GM21515 (cell line): ENCODE measurements around the gene PNPLA3.
A peak's percentile ranks its signal among the peaks of the same experiment; 100 is the strongest.

Experiments
- ATAC-seq: cut with Tn5 transposase; IDR thresholded peaks from one replicate; pipeline ENCODE4 v1.9.1; 2021; ENCODE audit not compliant: unreplicated experiment

PNPLA3 gene

GRCh38 chr22:43923191-43923590 lies 414 bp upstream of the PNPLA3 start:
- no peak for ATAC-seq

- ATAC-seq, result no peak
These were observed 1.3 kb downstream of the PNPLA3 start for GRCh38 chr22:43924877-43925276.

GRCh38 chr22:43925433-43926348 lies 2.1 kb downstream of the PNPLA3 start:
- no peak for ATAC-seq

- no peak for ATAC-seq
These were observed 2.7 kb downstream of the PNPLA3 start for GRCh38 chr22:43926349-43926710.

- no peak for ATAC-seq
These were observed 4.9 kb downstream of the PNPLA3 start for GRCh38 chr22:43928468-43928867.

GRCh38 chr22:43928908-43929307 lies 5.3 kb downstream of the PNPLA3 start:
- ATAC-seq, result no peak

- ATAC-seq, result no peak
These were observed 8.2 kb downstream of the PNPLA3 start for GRCh38 chr22:43931771-43932170.

GRCh38 chr22:43941449-43941848 lies 17.8 kb downstream of the PNPLA3 start:
- ATAC-seq, result no peak

- ATAC-seq, result no peak
These were observed 21.2 kb downstream of the PNPLA3 start for GRCh38 chr22:43944670-43945430.

- no peak for ATAC-seq
These were observed 22.2 kb downstream of the PNPLA3 start for GRCh38 chr22:43945632-43946383.

- no peak for ATAC-seq
These were observed 22.7 kb downstream of the PNPLA3 start for GRCh38 chr22:43946384-43946667.

GRCh38 chr22:43948836-43949406 lies 25.3 kb downstream of the PNPLA3 start:
- no peak for ATAC-seq

- no peak for ATAC-seq
These were observed 27.8 kb downstream of the PNPLA3 start for GRCh38 chr22:43951391-43951790.

- ATAC-seq, result no peak
These were observed 28.4 kb downstream of the PNPLA3 start for GRCh38 chr22:43951966-43952365.

- no peak for ATAC-seq
These were observed 30.6 kb downstream of the PNPLA3 start for GRCh38 chr22:43953988-43954785.

- peak; percentile 88 for ATAC-seq
These were observed 31.7 kb downstream of the PNPLA3 start, which contains the start of gene SAMM50 for GRCh38 chr22:43955040-43955882. TSS of gene SAMM50 (plus strand) at chr22:43955442. CDS start at chr22:43955578, 136 bp downstream.

GRCh38 chr22:43955883-43956782 lies 32.5 kb downstream of the PNPLA3 start:
- peak; percentile 13 for ATAC-seq

GRCh38 chr22:43956805-43957463 lies 33.3 kb downstream of the PNPLA3 start:
- no peak for ATAC-seq
